Measurements from ENCODE around the gene SEL1L2.
"Not testable (repeated sequence)": the region's sequence is repeated elsewhere in the genome, so short reads cannot be mapped to it uniquely, and the experiment has no call there.

The SEL1L2 gene

GRCh38 chr20:13990465-13990864 is at the start of gene SEL1L2:
Gene SEL1L2 (minus strand): TSS chr20:13990614. CDS start chr20:13990534, 80 bp downstream.
- DNase-seq, result no peak

GRCh38 chr20:14036567-14036966 is 46.2 kb upstream of the SEL1L2 start:
- DNase-seq, result no peak

- no peak for DNase-seq
Observed at GRCh38 chr20:14033310-14033709, 42.9 kb upstream of the SEL1L2 start.

GRCh38 chr20:14030991-14031390 is 40.6 kb upstream of the SEL1L2 start:
- DNase-seq, result no peak

- no peak for DNase-seq
Observed at GRCh38 chr20:14012671-14013070, 22.3 kb upstream of the SEL1L2 start.

- no peak for DNase-seq
Observed at GRCh38 chr20:14009208-14009607, 18.8 kb upstream of the SEL1L2 start.

- no peak for DNase-seq
Observed at GRCh38 chr20:14005996-14006395, 15.6 kb upstream of the SEL1L2 start.

GRCh38 chr20:14000917-14001316 is 10.5 kb upstream of the SEL1L2 start:
- no peak for DNase-seq

- DNase-seq, result no peak
Observed at GRCh38 chr20:13996265-13996664, 5.9 kb upstream of the SEL1L2 start.

GRCh38 chr20:13995841-13996240 is 5.4 kb upstream of the SEL1L2 start:
- no peak for DNase-seq

GRCh38 chr20:13995086-13995665 is 4.8 kb upstream of the SEL1L2 start, which contains the start of gene MACROD2:
Gene MACROD2 (plus strand): TSS chr20:13995516.
- DNase-seq, result peak; percentile 41 to 61

- not testable (repeated sequence) for DNase-seq
Observed at GRCh38 chr20:13991955-13992354, 1.5 kb upstream of the SEL1L2 start.

- no peak for DNase-seq
Observed at GRCh38 chr20:13991311-13991710, 897 bp upstream of the SEL1L2 start.

GRCh38 chr20:13984211-13984610 is 6.2 kb downstream of the SEL1L2 start:
- no peak for DNase-seq

- DNase-seq, result no peak
Observed at GRCh38 chr20:13960525-13960924, 29.9 kb downstream of the SEL1L2 start.

- DNase-seq, result no peak
Observed at GRCh38 chr20:13960119-13960518, 30.3 kb downstream of the SEL1L2 start.

GRCh38 chr20:13953227-13953626 is 37.2 kb downstream of the SEL1L2 start:
- no peak for DNase-seq

- no peak for DNase-seq
Observed at GRCh38 chr20:13947719-13948118, 42.7 kb downstream of the SEL1L2 start.

GRCh38 chr20:13941031-13941430 is 49.4 kb downstream of the SEL1L2 start:
- DNase-seq, result no peak

- DNase-seq, result no peak
Observed at GRCh38 chr20:13936781-13937576, 53.4 kb downstream of the SEL1L2 start.

- DNase-seq, result no peak
Observed at GRCh38 chr20:13934992-13935894, 55.2 kb downstream of the SEL1L2 start.

- no peak for DNase-seq
Observed at GRCh38 chr20:13930281-13930680, 60.1 kb downstream of the SEL1L2 start.

GRCh38 chr20:13929836-13930235 is 60.6 kb downstream of the SEL1L2 start:
- DNase-seq, result no peak
